Breast epithelium (tissue), 3 donors: ENCODE data around the gene NMT2.

Source experiments
- POLR2A ChIP-seq: fragments of 450-650 bp; IDR thresholded peaks from one replicate; pipeline ENCODE4 v1.6.1; 2016; ENCODE audit warnings: antibody characterized with exemption, mild to moderate bottlenecking, moderate library complexity
- TF ChIP-seq, protein P1 (sequence below), 3 donors: fragments of 450-650 bp; IDR thresholded peaks; one replicate each; pipeline ENCODE4 v1.5.1; 2016 to 2017; ENCODE audit warnings: antibody characterized with exemption in 3 of 3, mild to moderate bottlenecking in 3 of 3, moderate library complexity in 3 of 3

DNA sequence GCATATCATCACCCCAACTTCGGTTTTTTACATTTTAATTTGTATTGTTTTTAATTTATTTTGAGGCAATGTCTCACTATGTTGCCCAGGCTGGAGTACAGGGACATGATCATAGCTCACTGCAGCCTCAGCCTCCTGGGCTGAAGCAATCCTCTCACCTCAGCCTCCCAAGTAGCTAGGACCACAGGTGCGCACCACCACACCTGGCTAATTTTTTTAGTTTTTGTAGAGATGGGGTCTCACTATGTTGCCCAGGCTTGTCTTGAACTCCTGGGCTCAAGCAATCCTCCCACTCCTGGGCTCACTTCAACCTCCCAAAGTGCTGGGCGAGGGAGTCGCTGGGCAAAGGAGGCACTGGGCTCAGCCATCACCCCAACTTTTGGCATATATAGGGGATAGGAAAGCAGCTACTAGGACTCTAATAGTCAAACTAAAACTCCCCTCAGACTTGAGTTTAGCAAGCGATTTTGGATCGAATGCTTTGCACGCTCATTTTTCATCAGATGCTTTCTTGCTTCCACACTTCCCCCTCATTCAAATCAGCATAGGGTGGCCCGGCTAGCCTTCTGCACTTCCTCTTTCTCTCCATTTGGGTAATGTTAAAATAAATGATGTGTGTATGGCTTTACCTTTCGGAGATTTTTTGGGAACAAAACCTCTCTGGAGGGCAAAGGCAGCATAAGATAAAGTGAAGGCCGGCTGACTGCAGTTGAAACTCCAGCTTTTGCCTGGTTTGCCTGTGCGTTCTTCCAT is 20.8 kb upstream of the NMT2 start:
- TF ChIP-seq, protein P1, sequence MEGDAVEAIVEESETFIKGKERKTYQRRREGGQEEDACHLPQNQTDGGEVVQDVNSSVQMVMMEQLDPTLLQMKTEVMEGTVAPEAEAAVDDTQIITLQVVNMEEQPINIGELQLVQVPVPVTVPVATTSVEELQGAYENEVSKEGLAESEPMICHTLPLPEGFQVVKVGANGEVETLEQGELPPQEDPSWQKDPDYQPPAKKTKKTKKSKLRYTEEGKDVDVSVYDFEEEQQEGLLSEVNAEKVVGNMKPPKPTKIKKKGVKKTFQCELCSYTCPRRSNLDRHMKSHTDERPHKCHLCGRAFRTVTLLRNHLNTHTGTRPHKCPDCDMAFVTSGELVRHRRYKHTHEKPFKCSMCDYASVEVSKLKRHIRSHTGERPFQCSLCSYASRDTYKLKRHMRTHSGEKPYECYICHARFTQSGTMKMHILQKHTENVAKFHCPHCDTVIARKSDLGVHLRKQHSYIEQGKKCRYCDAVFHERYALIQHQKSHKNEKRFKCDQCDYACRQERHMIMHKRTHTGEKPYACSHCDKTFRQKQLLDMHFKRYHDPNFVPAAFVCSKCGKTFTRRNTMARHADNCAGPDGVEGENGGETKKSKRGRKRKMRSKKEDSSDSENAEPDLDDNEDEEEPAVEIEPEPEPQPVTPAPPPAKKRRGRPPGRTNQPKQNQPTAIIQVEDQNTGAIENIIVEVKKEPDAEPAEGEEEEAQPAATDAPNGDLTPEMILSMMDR (IDR thresholded peaks at IDR 0.05): no peak
- TF ChIP-seq POLR2A: no peak
